Epithelial cell of esophagus (primary cell): ENCODE results near the gene LGR6.
"Not testable (repeated sequence)": the region's sequence is repeated elsewhere in the genome, so short reads cannot be mapped to it uniquely, and the experiment has no call there.

Experiments used
- DNase-seq: peaks from one replicate; pipeline ENCODE4 v3.0.0; 2010; ENCODE audit warnings: low read depth
- H3K4me3 ChIP-seq: 2 replicates; pipeline ENCODE4 v1.5.1; 2011; ENCODE audit warnings: mild to moderate bottlenecking, low read length, control low read depth
- CTCF ChIP-seq: IDR thresholded peaks from 2 replicates; pipeline ENCODE4 v1.5.1; 2011; ENCODE audit warnings: low read depth, mild to moderate bottlenecking, low read length, control low read depth, inconsistent platforms; ENCODE audit not compliant: insufficient read depth; ENCODE audit errors: missing control alignments

Gene LGR6

GRCh38 chr1:202238914-202239313 lies 45.3 kb downstream of the LGR6 start:
- DNase-seq: no peak
- TF ChIP-seq CTCF: no peak

GRCh38 chr1:202240226-202240625 lies 46.6 kb downstream of the LGR6 start:
- DNase-seq, H3K4me3 ChIP-seq: not testable (repeated sequence)

More at GRCh38 chr1:202238914-202239313, 45.3 kb downstream of the LGR6 start:
- no peak overlapping the region for H3K4me3 ChIP-seq

GRCh38 chr1:202240956-202241355 lies 47.4 kb downstream of the LGR6 start:
- DNase-seq: no peak
- H3K4me3 ChIP-seq: no peak overlapping the region
- no peak for TF ChIP-seq CTCF

- H3K4me3 ChIP-seq: no peak overlapping the region
Observed at GRCh38 chr1:202241376-202242079, 47.9 kb downstream of the LGR6 start.

GRCh38 chr1:202242080-202242419 lies 48.5 kb downstream of the LGR6 start:
- no peak for TF ChIP-seq CTCF
- no peak for DNase-seq
- no peak overlapping the region for H3K4me3 ChIP-seq

More at GRCh38 chr1:202241376-202242079, 47.9 kb downstream of the LGR6 start:
- DNase-seq: no peak
- no peak for TF ChIP-seq CTCF

- DNase-seq: no peak
- no peak for TF ChIP-seq CTCF
- H3K4me3 ChIP-seq: no peak overlapping the region
Observed at GRCh38 chr1:202243006-202243405, 49.4 kb downstream of the LGR6 start.

- no peak for DNase-seq
- TF ChIP-seq CTCF: no peak
- no peak overlapping the region for H3K4me3 ChIP-seq
Observed at GRCh38 chr1:202244841-202245261, 51.3 kb downstream of the LGR6 start.
